ENCODE data around the gene MRPS25.

DNA sequence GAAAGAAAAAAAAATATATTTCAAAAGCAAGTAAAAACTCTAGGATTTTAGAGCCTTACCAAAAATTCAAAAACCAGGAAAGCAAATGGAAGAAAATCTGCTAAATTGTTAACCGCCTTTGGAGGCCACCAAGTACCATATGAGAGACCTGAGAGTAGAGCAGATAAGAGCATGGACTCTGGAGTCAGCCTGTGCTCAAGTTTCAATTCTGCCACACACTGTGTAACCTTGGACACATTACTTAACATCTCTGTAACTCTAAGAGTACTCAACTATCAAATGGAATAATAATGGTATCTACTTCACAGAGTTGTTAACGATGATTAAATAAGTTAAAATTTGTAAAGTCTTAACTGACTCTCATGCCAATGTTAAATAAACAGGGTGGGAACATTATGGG lies 21.1 kb upstream of the MRPS25 start:
- TF ChIP-seq POLR2AphosphoS5 (IDR thresholded peaks at IDR 0.05) = no peak
- TF ChIP-seq POLR2A (IDR thresholded peaks at IDR 0.05) = no peak
- TF ChIP-seq, protein P1, sequence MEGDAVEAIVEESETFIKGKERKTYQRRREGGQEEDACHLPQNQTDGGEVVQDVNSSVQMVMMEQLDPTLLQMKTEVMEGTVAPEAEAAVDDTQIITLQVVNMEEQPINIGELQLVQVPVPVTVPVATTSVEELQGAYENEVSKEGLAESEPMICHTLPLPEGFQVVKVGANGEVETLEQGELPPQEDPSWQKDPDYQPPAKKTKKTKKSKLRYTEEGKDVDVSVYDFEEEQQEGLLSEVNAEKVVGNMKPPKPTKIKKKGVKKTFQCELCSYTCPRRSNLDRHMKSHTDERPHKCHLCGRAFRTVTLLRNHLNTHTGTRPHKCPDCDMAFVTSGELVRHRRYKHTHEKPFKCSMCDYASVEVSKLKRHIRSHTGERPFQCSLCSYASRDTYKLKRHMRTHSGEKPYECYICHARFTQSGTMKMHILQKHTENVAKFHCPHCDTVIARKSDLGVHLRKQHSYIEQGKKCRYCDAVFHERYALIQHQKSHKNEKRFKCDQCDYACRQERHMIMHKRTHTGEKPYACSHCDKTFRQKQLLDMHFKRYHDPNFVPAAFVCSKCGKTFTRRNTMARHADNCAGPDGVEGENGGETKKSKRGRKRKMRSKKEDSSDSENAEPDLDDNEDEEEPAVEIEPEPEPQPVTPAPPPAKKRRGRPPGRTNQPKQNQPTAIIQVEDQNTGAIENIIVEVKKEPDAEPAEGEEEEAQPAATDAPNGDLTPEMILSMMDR (IDR thresholded peaks at IDR 0.05) = no peak
- no peak for TF ChIP-seq EP300 (IDR thresholded peaks at IDR 0.05; ENCODE audit: low read depth)
